Astrocyte of the cerebellum (primary cell): Measurements from ENCODE around the gene ZNF609.

Source experiments
- DNase-seq: peaks from one replicate; pipeline ENCODE4 v3.0.0-alpha.2; 2011; ENCODE audit warnings: low read depth
- H3K4me3 ChIP-seq: 2 replicates; pipeline ENCODE4 v1.5.1; 2011; ENCODE audit warnings: mild to moderate bottlenecking, low read depth, low read length, moderate library complexity
- in situ Hi-C: cut with HindIII; loops from 2 replicates; pipeline ENCODE4 v1.10.0; 2017; ENCODE audit warnings: low sequenced_read_pairs
- TF ChIP-seq, protein P1 (sequence below): IDR thresholded peaks from 2 replicates; pipeline ENCODE4 v1.5.1; 2012; ENCODE audit warnings: low read length, low read depth, moderate library complexity, mild to moderate bottlenecking; ENCODE audit errors: missing control alignments

Gene ZNF609

GRCh38 chr15:64559243-64559642 is 98.9 kb downstream of the ZNF609 start:
- in situ Hi-C loops, result no loop called here
- TF ChIP-seq, protein P1, sequence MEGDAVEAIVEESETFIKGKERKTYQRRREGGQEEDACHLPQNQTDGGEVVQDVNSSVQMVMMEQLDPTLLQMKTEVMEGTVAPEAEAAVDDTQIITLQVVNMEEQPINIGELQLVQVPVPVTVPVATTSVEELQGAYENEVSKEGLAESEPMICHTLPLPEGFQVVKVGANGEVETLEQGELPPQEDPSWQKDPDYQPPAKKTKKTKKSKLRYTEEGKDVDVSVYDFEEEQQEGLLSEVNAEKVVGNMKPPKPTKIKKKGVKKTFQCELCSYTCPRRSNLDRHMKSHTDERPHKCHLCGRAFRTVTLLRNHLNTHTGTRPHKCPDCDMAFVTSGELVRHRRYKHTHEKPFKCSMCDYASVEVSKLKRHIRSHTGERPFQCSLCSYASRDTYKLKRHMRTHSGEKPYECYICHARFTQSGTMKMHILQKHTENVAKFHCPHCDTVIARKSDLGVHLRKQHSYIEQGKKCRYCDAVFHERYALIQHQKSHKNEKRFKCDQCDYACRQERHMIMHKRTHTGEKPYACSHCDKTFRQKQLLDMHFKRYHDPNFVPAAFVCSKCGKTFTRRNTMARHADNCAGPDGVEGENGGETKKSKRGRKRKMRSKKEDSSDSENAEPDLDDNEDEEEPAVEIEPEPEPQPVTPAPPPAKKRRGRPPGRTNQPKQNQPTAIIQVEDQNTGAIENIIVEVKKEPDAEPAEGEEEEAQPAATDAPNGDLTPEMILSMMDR, result no peak
- H3K4me3 ChIP-seq, result no peak overlapping the region
- DNase-seq, result no peak

- H3K4me3 ChIP-seq, result no peak overlapping the region
- in situ Hi-C loops, result no loop called here
- no peak for DNase-seq
- TF ChIP-seq, protein P1, result no peak
These were observed 100.1 kb downstream of the ZNF609 start for GRCh38 chr15:64560501-64560900.

DNA sequence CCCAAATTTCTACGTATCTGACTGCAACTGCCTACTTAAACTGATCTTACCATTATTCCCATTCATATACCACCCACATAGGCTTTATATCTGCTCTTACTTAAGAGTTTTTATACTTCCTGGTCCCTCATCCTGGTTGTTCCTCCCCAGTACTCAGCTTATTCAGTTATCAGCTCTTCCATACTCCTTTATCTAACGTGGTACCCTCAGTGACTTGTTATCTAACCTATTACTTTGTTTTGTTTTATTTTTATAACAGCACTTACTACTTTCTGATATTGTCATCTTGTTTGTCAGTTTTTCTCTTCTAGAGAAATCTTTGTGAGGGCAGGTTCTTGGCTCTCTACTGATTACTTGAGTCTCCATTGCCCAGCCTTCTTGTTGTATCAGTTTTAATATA is 100.6 kb downstream of the ZNF609 start:
- in situ Hi-C loops, result no loop called here

DNA sequence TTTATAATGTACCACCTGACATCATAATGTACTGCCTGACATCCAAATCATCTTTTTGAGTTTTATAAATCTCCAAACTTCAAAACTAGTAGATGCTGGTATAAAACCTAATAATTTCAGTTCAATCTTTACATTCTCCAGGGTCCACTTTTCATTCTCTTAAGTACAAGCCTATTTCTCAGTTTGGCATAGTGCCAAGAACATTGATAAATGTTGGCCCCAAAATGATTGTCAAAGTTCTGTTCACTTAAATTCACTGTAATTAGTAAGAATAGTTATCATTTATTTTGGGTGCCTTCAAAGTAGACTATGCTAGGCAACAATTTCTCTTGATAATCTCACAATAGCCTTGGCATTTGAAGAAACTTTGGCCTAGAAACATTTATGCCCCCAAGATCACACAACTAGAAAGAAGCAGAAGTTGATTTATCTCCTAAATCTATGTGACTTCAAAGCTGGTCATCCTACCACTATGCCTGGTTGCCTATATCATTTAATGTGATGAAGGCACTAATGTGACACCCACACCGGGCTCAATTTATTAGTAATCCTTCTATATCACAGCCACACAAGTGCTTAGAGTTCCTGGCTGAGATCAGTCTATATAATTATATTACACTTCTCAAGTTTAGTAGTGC is 101.7 kb downstream of the ZNF609 start:
- in situ Hi-C loops, result no loop called here
- H3K4me3 ChIP-seq, result no peak overlapping the region

More for the DNA sequence above, 100.6 kb downstream of the ZNF609 start:
- H3K4me3 ChIP-seq, result no peak overlapping the region
- TF ChIP-seq, protein P1, result no peak
- no peak for DNase-seq

GRCh38 chr15:64566102-64566501 is 105.7 kb downstream of the ZNF609 start:
- no peak overlapping the region for H3K4me3 ChIP-seq
- DNase-seq, result no peak
- in situ Hi-C loops, result no loop called here
- TF ChIP-seq, protein P1, result no peak

More for the DNA sequence above, 101.7 kb downstream of the ZNF609 start:
- TF ChIP-seq, protein P1, result no peak
- no peak for DNase-seq

DNA sequence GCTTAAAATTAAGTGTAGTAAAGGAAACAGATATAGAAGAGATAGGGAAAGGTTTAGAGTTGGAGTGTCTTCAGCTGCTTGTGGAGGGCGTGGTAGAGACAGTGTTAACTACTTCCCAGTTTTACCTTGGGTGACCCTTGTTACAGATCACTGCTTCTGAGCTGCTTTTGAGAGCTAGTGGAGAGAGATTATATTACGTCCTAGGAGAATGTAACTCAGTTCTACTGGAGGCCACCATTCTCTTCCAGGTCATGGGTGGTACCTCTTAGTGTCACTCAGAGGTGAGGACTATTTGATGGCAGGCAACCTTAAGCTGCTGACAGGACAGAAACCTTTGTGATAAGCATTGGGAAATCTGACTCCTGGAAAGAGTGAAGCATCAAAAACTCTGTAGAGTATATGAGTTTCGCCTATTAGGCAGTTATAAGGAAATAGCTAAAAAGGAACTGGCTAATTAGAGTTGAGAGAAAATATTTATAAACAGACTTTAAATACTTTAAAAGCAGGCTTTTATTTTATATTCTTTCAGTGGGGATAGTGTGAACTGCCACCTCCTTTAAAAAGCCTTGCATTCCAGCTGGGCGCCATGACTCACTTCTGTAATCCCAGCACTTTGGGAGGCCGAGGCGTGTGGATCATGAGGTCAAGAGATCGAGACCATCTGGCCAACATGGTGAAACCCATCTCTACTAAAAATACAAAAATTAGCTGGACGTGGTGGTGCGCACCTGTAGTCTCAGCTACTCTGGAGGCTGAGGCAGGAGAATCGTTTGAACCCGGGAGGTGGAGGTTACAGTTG is 106.5 kb downstream of the ZNF609 start:
- H3K4me3 ChIP-seq, result no peak overlapping the region
- DNase-seq, result no peak
- TF ChIP-seq, protein P1, result no peak
- in situ Hi-C loops, result no loop called here
